ENCODE results near the gene TUBE1.

DNA sequence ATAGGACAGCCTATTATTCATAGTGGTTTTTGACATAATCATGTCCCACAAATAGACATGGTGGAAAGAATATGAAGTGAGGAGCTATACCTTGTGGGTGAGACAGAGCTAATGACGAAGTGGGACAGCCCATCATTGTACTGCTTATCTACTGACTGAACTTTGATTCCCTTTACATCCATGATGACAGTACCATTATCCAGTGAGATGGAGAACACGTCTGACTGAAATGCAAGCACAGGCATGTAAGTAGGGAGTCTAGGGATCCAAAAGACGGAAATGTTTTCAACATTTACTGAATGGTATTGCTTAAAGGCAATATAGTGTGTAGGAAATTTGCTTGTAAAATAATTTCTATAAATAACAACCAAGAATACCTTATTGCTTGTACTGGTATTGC is 43.6 kb upstream of the TUBE1 start:
- TF ChIP-seq, protein P1, sequence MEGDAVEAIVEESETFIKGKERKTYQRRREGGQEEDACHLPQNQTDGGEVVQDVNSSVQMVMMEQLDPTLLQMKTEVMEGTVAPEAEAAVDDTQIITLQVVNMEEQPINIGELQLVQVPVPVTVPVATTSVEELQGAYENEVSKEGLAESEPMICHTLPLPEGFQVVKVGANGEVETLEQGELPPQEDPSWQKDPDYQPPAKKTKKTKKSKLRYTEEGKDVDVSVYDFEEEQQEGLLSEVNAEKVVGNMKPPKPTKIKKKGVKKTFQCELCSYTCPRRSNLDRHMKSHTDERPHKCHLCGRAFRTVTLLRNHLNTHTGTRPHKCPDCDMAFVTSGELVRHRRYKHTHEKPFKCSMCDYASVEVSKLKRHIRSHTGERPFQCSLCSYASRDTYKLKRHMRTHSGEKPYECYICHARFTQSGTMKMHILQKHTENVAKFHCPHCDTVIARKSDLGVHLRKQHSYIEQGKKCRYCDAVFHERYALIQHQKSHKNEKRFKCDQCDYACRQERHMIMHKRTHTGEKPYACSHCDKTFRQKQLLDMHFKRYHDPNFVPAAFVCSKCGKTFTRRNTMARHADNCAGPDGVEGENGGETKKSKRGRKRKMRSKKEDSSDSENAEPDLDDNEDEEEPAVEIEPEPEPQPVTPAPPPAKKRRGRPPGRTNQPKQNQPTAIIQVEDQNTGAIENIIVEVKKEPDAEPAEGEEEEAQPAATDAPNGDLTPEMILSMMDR (conservative IDR thresholded peaks at IDR 0.05; ENCODE audit: low read depth, low read length) = no peak
- TF ChIP-seq EZH2 (IDR thresholded peaks at IDR 0.05; ENCODE audit: borderline replicate concordance, low read depth, low read length, poor library complexity, severe bottlenecking) = no peak
